Measurements from ENCODE around the gene SELENON.

GRCh38 chr1:25798666-25799351 is 1.2 kb upstream of the SELENON start:
- TF ChIP-seq CTCF (IDR thresholded peaks at IDR 0.05; ENCODE audit: insufficient read depth, low read depth, low read length) (no peak), EZH2 (IDR thresholded peaks at IDR 0.05; ENCODE audit: insufficient read depth, low read length) (no peak)
